H9 (cell line): ENCODE measurements around the gene RBM14. TPM values are rescaled to one million over a fixed set of nuclear protein-coding genes. Genes with fewer than 3 reads are reported as not detected.

Source experiments
- DNase-seq: peaks from one replicate; pipeline ENCODE4 v3.0.0-alpha.2; 2017
- H2AFZ ChIP-seq: one replicate; pipeline ENCODE4 v1.6.1; 2013; ENCODE audit warnings: mild to moderate bottlenecking, low read length, control low read depth, moderate library complexity
- H2AK5ac ChIP-seq: 2 replicates; pipeline ENCODE4 v1.6.1; 2013; ENCODE audit warnings: low read length, control low read depth, mixed read lengths; ENCODE audit not compliant: insufficient read length
- H2BK120ac ChIP-seq: one replicate; pipeline ENCODE4 v1.6.1; 2013; ENCODE audit warnings: low read depth, mild to moderate bottlenecking, low read length, control low read depth, inconsistent platforms; ENCODE audit not compliant: poor library complexity, severe bottlenecking
- H2BK12ac ChIP-seq: 2 replicates; pipeline ENCODE4 v1.6.1; 2013; ENCODE audit warnings: low read length, control low read depth, mixed read lengths, low read depth; ENCODE audit not compliant: insufficient read length
- H2BK15ac ChIP-seq: 2 replicates; pipeline ENCODE4 v1.6.1; 2013; ENCODE audit warnings: low read depth, low read length, control low read depth
- H2BK20ac ChIP-seq: one replicate; pipeline ENCODE4 v1.6.1; 2013; ENCODE audit warnings: low read depth, mild to moderate bottlenecking, low read length, control low read depth, inconsistent platforms; ENCODE audit not compliant: poor library complexity, severe bottlenecking
- H2BK5ac ChIP-seq: 2 replicates; pipeline ENCODE4 v1.6.1; 2013; ENCODE audit warnings: low read length, control low read depth, mixed read lengths; ENCODE audit not compliant: insufficient read length
- H3K14ac ChIP-seq: 2 replicates; pipeline ENCODE4 v1.6.1; 2013; ENCODE audit warnings: low read length, control low read depth; ENCODE audit not compliant: insufficient read depth
- H3K18ac ChIP-seq: 2 replicates; pipeline ENCODE4 v1.6.1; 2013; ENCODE audit warnings: low read depth, mild to moderate bottlenecking, mixed read lengths, low read length, control low read depth; ENCODE audit not compliant: insufficient read length
- H3K23ac ChIP-seq: 2 replicates; pipeline ENCODE4 v1.6.1; 2013; ENCODE audit warnings: low read length, control low read depth, mixed read lengths, low read depth; ENCODE audit not compliant: insufficient read length
- H3K23me2 ChIP-seq: 2 replicates; pipeline ENCODE4 v1.6.1; 2013; ENCODE audit warnings: low read depth, mild to moderate bottlenecking, mixed read lengths, low read length, control low read depth; ENCODE audit not compliant: insufficient read length, poor library complexity, severe bottlenecking
- H3K27ac ChIP-seq: 2 replicates; pipeline ENCODE4 v1.5.1; 2013; ENCODE audit warnings: low read length, control low read depth, mixed read lengths, low read depth; ENCODE audit not compliant: insufficient read length
- H3K27me3 ChIP-seq: 2 replicates; pipeline ENCODE4 v1.6.1; 2013; ENCODE audit warnings: low read length, control low read depth, inconsistent platforms; ENCODE audit not compliant: insufficient read depth
- H3K4ac ChIP-seq: 2 replicates; pipeline ENCODE4 v1.6.1; 2013; ENCODE audit warnings: low read depth, mild to moderate bottlenecking, control low read depth, inconsistent platforms, low read length, moderate library complexity
- H3K4me1 ChIP-seq: 2 replicates; pipeline ENCODE4 v1.6.1; 2013; ENCODE audit warnings: low read length, control low read depth, inconsistent platforms; ENCODE audit not compliant: insufficient read depth
- H3K4me2 ChIP-seq: 2 replicates; pipeline ENCODE4 v1.6.1; 2013; ENCODE audit warnings: low read length, control low read depth, mixed read lengths; ENCODE audit not compliant: insufficient read length, insufficient read depth
- H3K56ac ChIP-seq: 2 replicates; pipeline ENCODE4 v1.6.1; 2013; ENCODE audit warnings: low read depth, mild to moderate bottlenecking, mixed read lengths, low read length, control low read depth; ENCODE audit not compliant: insufficient read length
- H3K79me1 ChIP-seq: 2 replicates; pipeline ENCODE4 v1.6.1; 2013; ENCODE audit warnings: low read depth, mild to moderate bottlenecking, moderate library complexity, low read length, control low read depth, inconsistent platforms; ENCODE audit not compliant: insufficient read depth, poor library complexity, severe bottlenecking
- H3K79me2 ChIP-seq: 2 replicates; pipeline ENCODE4 v1.6.1; 2013; ENCODE audit warnings: low read length, control low read depth, inconsistent platforms; ENCODE audit not compliant: insufficient read depth
- H3K9ac ChIP-seq: 2 replicates; pipeline ENCODE4 v1.6.1; 2013; ENCODE audit warnings: low read length, control low read depth, mixed read lengths; ENCODE audit not compliant: insufficient read length; ENCODE audit errors: extremely low read depth
- H3K9me3 ChIP-seq: one replicate; pipeline ENCODE4 v1.6.1; 2013; ENCODE audit warnings: low read depth, low read length, inconsistent platforms; ENCODE audit not compliant: control insufficient read depth
- H3T11ph ChIP-seq: one replicate; pipeline ENCODE4 v1.6.1; 2013; ENCODE audit warnings: mild to moderate bottlenecking, low read length, control low read depth, inconsistent platforms
- H4K20me1 ChIP-seq: one replicate; pipeline ENCODE4 v1.6.1; 2013; ENCODE audit not compliant: control insufficient read depth, insufficient read length, insufficient read depth
- H4K5ac ChIP-seq: 2 replicates; pipeline ENCODE4 v1.6.1; 2013; ENCODE audit warnings: low read depth, mild to moderate bottlenecking, mixed read lengths, low read length, control low read depth; ENCODE audit not compliant: insufficient read length
- H4K8ac ChIP-seq: replicated peaks from 2 replicates; pipeline ENCODE4 v1.6.1; 2013; ENCODE audit warnings: low read length, control low read depth, mixed read lengths, low read depth; ENCODE audit not compliant: insufficient read length
- H4K91ac ChIP-seq: 2 replicates; pipeline ENCODE4 v1.6.1; 2013; ENCODE audit warnings: low read depth, mild to moderate bottlenecking, moderate library complexity, mixed read lengths, low read length, control low read depth; ENCODE audit not compliant: insufficient read length
- H3K27ac Mint-ChIP-seq, 3 experiments: 2 replicates in 2 of 3; 3 replicates in 1 of 3; pipeline ENCODE4 v1.8.0; 2020 to 2021; ENCODE audit warnings: mixed read lengths in 3 of 3, mild to moderate bottlenecking in 1 of 3, moderate library complexity in 1 of 3
- H3K27me3 Mint-ChIP-seq: 2 replicates; pipeline ENCODE4 v1.8.0; 2021; ENCODE audit warnings: low read depth, mild to moderate bottlenecking, moderate library complexity, mixed read lengths
- H3K36me3 Mint-ChIP-seq, 3 experiments: 2 replicates in 2 of 3; 3 replicates in 1 of 3; pipeline ENCODE4 v1.8.0; 2020 to 2021; ENCODE audit warnings: low read depth in 3 of 3, mixed read lengths in 3 of 3; ENCODE audit not compliant: insufficient read depth in 1 of 3
- H3K4me1 Mint-ChIP-seq, 2 experiments: 2 replicates each; pipeline ENCODE4 v1.8.0; 2020; ENCODE audit warnings: mixed read lengths in 2 of 2
- H3K4me3 Mint-ChIP-seq, 2 experiments: 2 replicates in 1 of 2; 3 replicates in 1 of 2; pipeline ENCODE4 v1.8.0; 2020 to 2021; ENCODE audit warnings: mild to moderate bottlenecking in 2 of 2, mixed read lengths in 2 of 2, moderate library complexity in 1 of 2
- H3K9me3 Mint-ChIP-seq, 2 experiments: 2 replicates in 1 of 2; 3 replicates in 1 of 2; pipeline ENCODE4 v1.8.0; 2020; ENCODE audit warnings: mild to moderate bottlenecking in 2 of 2, mixed read lengths in 2 of 2, moderate library complexity in 1 of 2
- WGBS: extraction: QIAGEN DNeasy Blood & Tissue Kit; methylation state at CpG from one replicate; pipeline ENCODE4 v1.1.7; 2013; ENCODE audit warnings: missing lambda C conversion rate, low lambda C conversion rate, mixed read lengths; ENCODE audit not compliant: insufficient read length; ENCODE audit errors: extremely low coverage; 5-methylcytosine and 5-hydroxymethylcytosine counted together
- total RNA-seq: library from RNA; stranded (reverse); gene quantifications from 2 replicates; pipeline ENCODE4 v1.2.1, GENCODE V29; 2021
- TF ChIP-seq, protein P1 (sequence below): fragments of 200-600 bp; sonication (generic); conservative IDR thresholded peaks from 3 replicates; pipeline ENCODE4 v1.8.0; 2021; ENCODE audit warnings: antibody characterized with exemption, mild to moderate bottlenecking

The RBM14 gene
- total RNA-seq, 1 experiment from 2014 or later = 171 TPM

- H3K27ac ChIP-seq = no peak overlapping the region
- no peaks in the 10 kb centered on the region for H3K79me1 ChIP-seq
- H3K4me1 ChIP-seq = no peaks in the 10 kb centered on the region
- no peak overlapping the region for H2AK5ac ChIP-seq
- H3K4ac ChIP-seq = no peak overlapping the region
- no peak overlapping the region for H2BK20ac ChIP-seq
- H3K23me2 ChIP-seq = no peaks in the 10 kb centered on the region
- no peak overlapping the region for H2BK15ac ChIP-seq
- no peaks in the 10 kb centered on the region for H4K20me1 ChIP-seq
- no peaks in the 10 kb centered on the region for H3K79me2 ChIP-seq
- no peaks in the 10 kb centered on the region for H3K27me3 ChIP-seq
- no peak overlapping the region for H3K4me2 ChIP-seq
- H3K9ac ChIP-seq = no peak overlapping the region
- H3K56ac ChIP-seq = no peak overlapping the region
- H2AFZ ChIP-seq = no peak overlapping the region
- Mint-ChIP-seq H3K27me3 (no peaks in the 10 kb centered on the region), H3K4me3 (no peak overlapping the region), H3K36me3 (peaks cover 2 to 58% (median 34%) of the 10 kb centered on the region in 3 experiments; a peak in 6 of 7 replicates), H3K4me1 (peaks cover 0 to 6% of the 10 kb centered on the region in 2 experiments; a peak in 2 of 4 replicates), H3K27ac (no peak overlapping the region; a peak in 1 of 7 replicates), H3K9me3 (no peaks in the 10 kb centered on the region)
- H3T11ph ChIP-seq = no peak overlapping the region
- H2BK5ac ChIP-seq = no peak overlapping the region
- H4K91ac ChIP-seq = no peak overlapping the region
- TF ChIP-seq, protein P1, sequence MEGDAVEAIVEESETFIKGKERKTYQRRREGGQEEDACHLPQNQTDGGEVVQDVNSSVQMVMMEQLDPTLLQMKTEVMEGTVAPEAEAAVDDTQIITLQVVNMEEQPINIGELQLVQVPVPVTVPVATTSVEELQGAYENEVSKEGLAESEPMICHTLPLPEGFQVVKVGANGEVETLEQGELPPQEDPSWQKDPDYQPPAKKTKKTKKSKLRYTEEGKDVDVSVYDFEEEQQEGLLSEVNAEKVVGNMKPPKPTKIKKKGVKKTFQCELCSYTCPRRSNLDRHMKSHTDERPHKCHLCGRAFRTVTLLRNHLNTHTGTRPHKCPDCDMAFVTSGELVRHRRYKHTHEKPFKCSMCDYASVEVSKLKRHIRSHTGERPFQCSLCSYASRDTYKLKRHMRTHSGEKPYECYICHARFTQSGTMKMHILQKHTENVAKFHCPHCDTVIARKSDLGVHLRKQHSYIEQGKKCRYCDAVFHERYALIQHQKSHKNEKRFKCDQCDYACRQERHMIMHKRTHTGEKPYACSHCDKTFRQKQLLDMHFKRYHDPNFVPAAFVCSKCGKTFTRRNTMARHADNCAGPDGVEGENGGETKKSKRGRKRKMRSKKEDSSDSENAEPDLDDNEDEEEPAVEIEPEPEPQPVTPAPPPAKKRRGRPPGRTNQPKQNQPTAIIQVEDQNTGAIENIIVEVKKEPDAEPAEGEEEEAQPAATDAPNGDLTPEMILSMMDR = no peak
- WGBS = no CpG with 5 or more reads among the region's 6 CpGs
- no peak overlapping the region for H4K5ac ChIP-seq
- no peaks in the 10 kb centered on the region for H3K9me3 ChIP-seq
- no peak overlapping the region for H3K23ac ChIP-seq
- no peak for DNase-seq
- H3K14ac ChIP-seq = no peak overlapping the region
- no peak overlapping the region for H2BK120ac ChIP-seq
- no peak overlapping the region for H3K18ac ChIP-seq
- no peak overlapping the region for H2BK12ac ChIP-seq
- no peak overlapping the region for H4K8ac ChIP-seq
Measured at GRCh38 chr11:66598993-66599392, 17.4 kb upstream of the RBM14 start.
